ENCODE results near the gene DCUN1D1. TPM values are rescaled to one million over a fixed set of nuclear protein-coding genes. Genes with fewer than 3 reads are reported as not detected.

DCUN1D1 gene
- total and polyA plus RNA-seq, 2 donors from 2014 or later, result 14.2 to 47.9 TPM

GRCh38 chr3:182889948-182890629, 90.2 kb downstream of the DCUN1D1 start:
- H3K4me1 ChIP-seq (ENCODE audit: control insufficient read depth in 2 of 3, insufficient read depth in 2 of 3, low read depth in 1 of 3, low read length in 3 of 3), result no peaks in the 10 kb centered on the region
- no peak overlapping the region for H3K4me3 ChIP-seq (ENCODE audit: low read length in 3 of 3)
- H3K27me3 ChIP-seq (ENCODE audit: control insufficient read depth, insufficient read depth, low read length), result no peaks in the 10 kb centered on the region
- peaks cover 2 to 18% (median 9%) of the 10 kb centered on the region in 3 donors for H3K36me3 ChIP-seq (ENCODE audit: control insufficient read depth in 2 of 3, insufficient read depth in 3 of 3, low read length in 3 of 3)
- FAIRE-seq (no peak), DNase-seq (no peak)
- H3K9ac ChIP-seq (ENCODE audit: low read length in 3 of 3), result no peak overlapping the region
- no peak overlapping the region for H3K27ac ChIP-seq (ENCODE audit: low read depth in 2 of 2, low read length in 2 of 2)
- no peaks in the 10 kb centered on the region for H3K9me3 ChIP-seq (ENCODE audit: control insufficient read depth in 2 of 3, insufficient read depth in 1 of 3, low read length in 3 of 3)
- intact Hi-C loops (cut with DNase I), result no loop called here
- TF ChIP-seq, protein P1, sequence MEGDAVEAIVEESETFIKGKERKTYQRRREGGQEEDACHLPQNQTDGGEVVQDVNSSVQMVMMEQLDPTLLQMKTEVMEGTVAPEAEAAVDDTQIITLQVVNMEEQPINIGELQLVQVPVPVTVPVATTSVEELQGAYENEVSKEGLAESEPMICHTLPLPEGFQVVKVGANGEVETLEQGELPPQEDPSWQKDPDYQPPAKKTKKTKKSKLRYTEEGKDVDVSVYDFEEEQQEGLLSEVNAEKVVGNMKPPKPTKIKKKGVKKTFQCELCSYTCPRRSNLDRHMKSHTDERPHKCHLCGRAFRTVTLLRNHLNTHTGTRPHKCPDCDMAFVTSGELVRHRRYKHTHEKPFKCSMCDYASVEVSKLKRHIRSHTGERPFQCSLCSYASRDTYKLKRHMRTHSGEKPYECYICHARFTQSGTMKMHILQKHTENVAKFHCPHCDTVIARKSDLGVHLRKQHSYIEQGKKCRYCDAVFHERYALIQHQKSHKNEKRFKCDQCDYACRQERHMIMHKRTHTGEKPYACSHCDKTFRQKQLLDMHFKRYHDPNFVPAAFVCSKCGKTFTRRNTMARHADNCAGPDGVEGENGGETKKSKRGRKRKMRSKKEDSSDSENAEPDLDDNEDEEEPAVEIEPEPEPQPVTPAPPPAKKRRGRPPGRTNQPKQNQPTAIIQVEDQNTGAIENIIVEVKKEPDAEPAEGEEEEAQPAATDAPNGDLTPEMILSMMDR (IDR thresholded peaks at IDR 0.05; ENCODE audit: borderline replicate concordance, extremely low read depth, insufficient read depth), result no peak

Other genes starting within 250 kb of the DCUN1D1 start
- 65.0 TPM for gene ATP11B, start 187.0 kb downstream of the DCUN1D1 start, total RNA-seq
- 8.0 TPM for gene ATP11B, start 187.0 kb downstream of the DCUN1D1 start, polyA plus RNA-seq (ENCODE audit: insufficient read depth, low read depth, low replicate concordance)
- gene MCCC1, start 119.0 kb upstream of the DCUN1D1 start, total RNA-seq, result 35.3 TPM
- gene MCCC1, start 119.0 kb upstream of the DCUN1D1 start, polyA plus RNA-seq (ENCODE audit: insufficient read depth, low read depth, low replicate concordance), result 85.5 TPM
- gene LAMP3, start 182.2 kb upstream of the DCUN1D1 start, total RNA-seq, result 0.76 TPM
- 0.41 TPM for gene LAMP3, start 182.2 kb upstream of the DCUN1D1 start, polyA plus RNA-seq (ENCODE audit: insufficient read depth, low read depth, low replicate concordance)